Epithelial cell of esophagus (primary cell): Measurements from ENCODE around the gene PPIG.
"Not testable (repeated sequence)": the region's sequence is repeated elsewhere in the genome, so short reads cannot be mapped to it uniquely, and the experiment has no call there.

Experiments used
- DNase-seq: peaks from one replicate; pipeline ENCODE4 v3.0.0; 2010; ENCODE audit warnings: low read depth
- H3K4me3 ChIP-seq: 2 replicates; pipeline ENCODE4 v1.5.1; 2011; ENCODE audit warnings: mild to moderate bottlenecking, low read length, control low read depth
- TF ChIP-seq, protein P1 (sequence below): IDR thresholded peaks from 2 replicates; pipeline ENCODE4 v1.5.1; 2011; ENCODE audit warnings: low read depth, mild to moderate bottlenecking, low read length, control low read depth, inconsistent platforms; ENCODE audit not compliant: insufficient read depth; ENCODE audit errors: missing control alignments

The PPIG gene

DNA sequence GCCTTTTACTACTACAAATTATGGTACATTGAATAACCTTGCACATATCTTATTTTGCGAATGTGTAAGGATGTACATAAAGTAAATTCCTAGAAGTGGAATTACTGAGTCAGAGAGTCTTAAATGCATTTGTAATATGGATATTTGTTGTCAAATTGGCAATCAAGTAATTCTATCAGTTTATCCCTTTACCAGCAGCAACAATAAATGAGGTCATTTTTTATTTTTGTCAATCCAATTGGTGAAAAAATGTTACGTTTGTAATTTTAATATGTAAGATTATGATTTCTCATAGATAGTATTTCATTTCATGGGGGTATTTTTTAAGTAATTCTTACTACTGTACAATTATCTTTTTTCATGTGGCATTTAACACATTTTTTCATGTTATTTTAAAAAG is 14.8 kb downstream of the PPIG start:
- TF ChIP-seq, protein P1, sequence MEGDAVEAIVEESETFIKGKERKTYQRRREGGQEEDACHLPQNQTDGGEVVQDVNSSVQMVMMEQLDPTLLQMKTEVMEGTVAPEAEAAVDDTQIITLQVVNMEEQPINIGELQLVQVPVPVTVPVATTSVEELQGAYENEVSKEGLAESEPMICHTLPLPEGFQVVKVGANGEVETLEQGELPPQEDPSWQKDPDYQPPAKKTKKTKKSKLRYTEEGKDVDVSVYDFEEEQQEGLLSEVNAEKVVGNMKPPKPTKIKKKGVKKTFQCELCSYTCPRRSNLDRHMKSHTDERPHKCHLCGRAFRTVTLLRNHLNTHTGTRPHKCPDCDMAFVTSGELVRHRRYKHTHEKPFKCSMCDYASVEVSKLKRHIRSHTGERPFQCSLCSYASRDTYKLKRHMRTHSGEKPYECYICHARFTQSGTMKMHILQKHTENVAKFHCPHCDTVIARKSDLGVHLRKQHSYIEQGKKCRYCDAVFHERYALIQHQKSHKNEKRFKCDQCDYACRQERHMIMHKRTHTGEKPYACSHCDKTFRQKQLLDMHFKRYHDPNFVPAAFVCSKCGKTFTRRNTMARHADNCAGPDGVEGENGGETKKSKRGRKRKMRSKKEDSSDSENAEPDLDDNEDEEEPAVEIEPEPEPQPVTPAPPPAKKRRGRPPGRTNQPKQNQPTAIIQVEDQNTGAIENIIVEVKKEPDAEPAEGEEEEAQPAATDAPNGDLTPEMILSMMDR = no peak
- no peak for DNase-seq

DNA sequence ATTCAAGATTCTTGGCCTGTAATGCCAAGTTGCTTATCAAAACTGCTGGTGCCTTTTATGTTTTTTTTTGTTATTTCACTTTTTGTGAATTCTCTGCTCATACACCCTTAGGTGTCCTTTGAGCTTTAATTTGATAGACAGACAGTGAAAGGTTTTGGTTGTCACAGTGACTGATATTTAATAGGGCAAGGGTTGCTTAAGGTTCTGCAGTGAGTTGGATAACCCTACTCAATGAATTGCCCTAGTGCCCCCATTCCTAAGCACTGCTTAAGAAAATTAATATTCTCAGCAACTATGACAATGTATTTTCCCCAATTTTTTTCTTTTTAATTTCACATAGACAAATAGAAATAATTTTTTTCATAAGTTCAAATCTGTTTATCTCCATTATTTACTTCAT is 15.4 kb downstream of the PPIG start:
- H3K4me3 ChIP-seq = no peak overlapping the region
- DNase-seq = no peak
- TF ChIP-seq, protein P1 = no peak

More for the DNA sequence above, 14.8 kb downstream of the PPIG start:
- no peak overlapping the region for H3K4me3 ChIP-seq

DNA sequence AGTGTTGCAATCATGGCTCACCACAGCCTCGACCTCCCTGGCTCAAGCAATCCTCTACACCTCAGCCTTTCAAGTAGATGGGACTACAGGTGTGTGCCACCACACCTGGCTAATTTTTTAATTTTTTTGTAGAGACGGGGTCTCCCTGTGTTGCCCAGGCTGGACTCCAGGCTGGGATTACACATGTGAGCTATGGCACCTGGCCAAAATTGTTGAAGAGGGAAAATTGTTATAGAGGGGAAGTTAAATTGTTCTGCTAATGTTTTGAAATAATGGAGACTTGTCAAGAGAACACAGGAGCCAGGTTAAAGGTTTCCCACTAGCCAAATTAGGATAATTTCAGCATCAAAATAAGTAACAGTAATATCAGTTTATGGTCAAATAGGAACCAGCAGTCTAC is 25.1 kb downstream of the PPIG start:
- no peak for DNase-seq
- H3K4me3 ChIP-seq = no peak overlapping the region
- TF ChIP-seq, protein P1 = no peak

DNA sequence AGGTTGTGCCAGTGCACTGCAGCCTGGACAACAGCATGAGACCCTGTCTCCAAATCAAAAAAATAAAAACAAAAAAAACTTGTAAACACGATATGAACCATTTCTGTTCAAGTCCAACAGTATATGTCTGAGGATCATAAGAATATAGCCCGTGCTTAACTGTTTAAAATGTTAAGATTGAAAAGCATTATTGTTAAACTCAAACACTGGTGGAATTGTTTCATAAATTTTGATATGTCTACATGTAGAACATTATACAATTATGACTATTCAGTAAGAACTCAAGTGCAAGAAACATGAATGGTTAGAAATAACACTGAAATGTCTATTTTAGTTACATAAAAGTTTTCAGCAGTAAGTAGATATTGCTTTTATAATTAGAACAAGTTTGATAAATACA is 29.7 kb downstream of the PPIG start:
- DNase-seq = no peak
- TF ChIP-seq, protein P1 = no peak
- no peak overlapping the region for H3K4me3 ChIP-seq

DNA sequence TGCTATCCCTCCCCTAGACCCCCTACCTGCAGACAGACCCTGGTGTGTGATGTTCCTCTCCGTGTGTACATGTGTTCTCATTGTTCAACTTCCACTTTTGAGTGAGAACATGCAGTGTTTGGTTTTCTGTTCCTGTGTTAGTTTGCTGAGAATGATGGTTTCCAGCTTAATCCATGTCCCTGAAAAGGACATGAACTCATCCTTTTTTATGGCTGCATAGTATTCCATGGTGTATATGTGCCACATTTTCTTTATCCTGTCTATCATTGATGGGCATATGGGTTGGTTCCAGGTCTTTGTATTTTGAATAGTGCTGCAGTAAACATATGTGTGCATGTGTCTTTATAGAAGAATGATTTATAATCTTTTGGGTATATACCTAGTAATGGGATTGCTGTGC is 31.8 kb downstream of the PPIG start:
- not testable (repeated sequence) for H3K4me3 ChIP-seq, DNase-seq

DNA sequence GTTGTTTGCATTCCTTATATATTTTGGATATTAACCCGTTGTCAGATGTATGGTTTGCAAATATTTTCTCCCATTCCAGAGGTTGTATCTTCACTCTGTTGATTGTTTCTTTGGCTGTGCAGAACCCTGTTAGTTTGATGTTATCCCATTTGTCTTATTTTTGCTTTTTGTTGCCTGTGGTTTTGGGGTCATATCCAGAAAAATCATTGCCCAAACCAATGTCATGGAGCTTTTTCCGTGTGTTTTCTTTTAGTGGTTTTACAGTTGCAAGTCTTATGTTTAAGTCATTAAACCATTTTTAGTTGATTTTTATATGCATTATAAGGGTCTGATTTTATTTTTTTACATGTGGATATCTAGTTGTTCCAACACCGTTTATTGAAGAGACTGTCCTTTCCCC is 35.8 kb downstream of the PPIG start:
- H3K4me3 ChIP-seq = no peak overlapping the region
- TF ChIP-seq, protein P1 = no peak
- no peak for DNase-seq

DNA sequence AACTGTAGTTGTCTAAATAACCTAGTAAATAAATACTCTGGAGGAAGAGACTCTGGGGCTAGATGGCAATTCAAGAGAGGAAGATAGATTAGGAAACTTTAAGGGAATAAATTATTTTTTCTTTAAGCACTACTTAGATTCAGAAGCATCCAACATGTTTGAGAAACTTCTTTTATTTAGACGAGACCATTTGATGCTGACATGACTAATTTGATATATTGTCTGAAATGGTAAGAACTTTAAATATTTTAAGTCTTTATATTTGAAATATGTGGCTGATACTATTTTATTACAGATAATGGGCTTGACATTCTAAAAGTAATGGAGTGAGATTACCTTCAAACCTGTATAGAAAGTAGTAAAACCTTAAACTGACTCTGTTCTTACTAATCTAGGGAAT is 36.4 kb downstream of the PPIG start:
- H3K4me3 ChIP-seq = no peak overlapping the region
- DNase-seq = no peak
- TF ChIP-seq, protein P1 = no peak

DNA sequence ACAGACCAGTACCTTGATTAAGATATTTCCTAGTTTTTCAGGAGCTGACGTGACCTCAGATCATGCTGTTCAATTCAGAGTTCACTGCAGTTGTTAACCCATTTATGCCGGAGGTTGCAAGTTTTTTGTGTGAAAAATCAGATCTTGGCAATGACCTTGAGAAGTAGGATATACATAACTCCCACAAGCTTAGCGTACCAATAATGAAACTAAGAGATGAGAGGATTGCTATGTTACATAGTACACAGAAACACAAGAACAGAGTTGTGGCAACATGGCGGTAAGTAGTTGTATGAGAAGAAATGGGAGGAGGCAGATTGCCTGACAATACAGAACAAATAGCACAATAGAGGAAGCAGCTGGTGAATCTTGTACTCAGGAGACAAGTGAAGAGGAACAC is 39.1 kb downstream of the PPIG start:
- no peak overlapping the region for H3K4me3 ChIP-seq
- TF ChIP-seq, protein P1 = no peak
- no peak for DNase-seq
